HUES48 (cell line): ENCODE measurements around the gene TNIK.
"Not testable (repeated sequence)": the region's sequence is repeated elsewhere in the genome, so short reads cannot be mapped to it uniquely, and the experiment has no call there.

Experiments
- H3K27ac ChIP-seq: one replicate; pipeline ENCODE4 v1.7.0; 2013; ENCODE audit warnings: low read depth, low read length, inconsistent platforms
- H3K27me3 ChIP-seq: 2 replicates; pipeline ENCODE4 v1.6.1; 2013; ENCODE audit warnings: mild to moderate bottlenecking, low read length; ENCODE audit not compliant: control insufficient read depth, insufficient read depth
- H3K36me3 ChIP-seq: 2 replicates; pipeline ENCODE4 v1.6.1; 2013; ENCODE audit warnings: low read length; ENCODE audit not compliant: control insufficient read depth, insufficient read depth
- H3K4me1 ChIP-seq: 2 replicates; pipeline ENCODE4 v1.6.1; 2013; ENCODE audit warnings: mild to moderate bottlenecking, low read length; ENCODE audit not compliant: control insufficient read depth, insufficient read depth
- H3K4me3 ChIP-seq: 2 replicates; pipeline ENCODE4 v1.5.1; 2013; ENCODE audit warnings: mild to moderate bottlenecking, low read depth, low read length
- H3K9ac ChIP-seq: 2 replicates; pipeline ENCODE4 v1.6.1; 2013; ENCODE audit warnings: mild to moderate bottlenecking, low read depth, low read length, moderate library complexity
- H3K9me3 ChIP-seq: 2 replicates; pipeline ENCODE4 v1.6.1; 2013; ENCODE audit warnings: low read length; ENCODE audit not compliant: control insufficient read depth, insufficient read depth

The TNIK gene

GRCh38 chr3:171295484-171296373, 164.5 kb downstream of the TNIK start:
- Histone ChIP-seq H3K27me3 (no peaks in the 10 kb centered on the region), H3K9ac (no peak overlapping the region), H3K36me3 (no peaks in the 10 kb centered on the region)

GRCh38 chr3:171293142-171293782, 166.9 kb downstream of the TNIK start:
- H3K4me1 ChIP-seq = 0 out of 2 replicates have a peak, but pooled peaks cover 3% of the 10 kb centered on the region

More at GRCh38 chr3:171295484-171296373, 164.5 kb downstream of the TNIK start:
- H3K27ac ChIP-seq = no peak overlapping the region
- H3K9me3 ChIP-seq = no peaks in the 10 kb centered on the region
- H3K4me3 ChIP-seq = no peak overlapping the region
- H3K4me1 ChIP-seq = 0 out of 2 replicates have a peak, but pooled peaks cover 3% of the 10 kb centered on the region

GRCh38 chr3:171290680-171291079, 169.5 kb downstream of the TNIK start:
- H3K27me3 ChIP-seq = no peaks in the 10 kb centered on the region
- H3K27ac ChIP-seq = no peak overlapping the region
- H3K9ac ChIP-seq = no peak overlapping the region
- H3K4me3 ChIP-seq = no peak overlapping the region
- H3K9me3 ChIP-seq = no peaks in the 10 kb centered on the region
- no peaks in the 10 kb centered on the region for H3K36me3 ChIP-seq
- H3K4me1 ChIP-seq = 0 out of 2 replicates have a peak, but pooled peaks cover 3% of the 10 kb centered on the region

More at GRCh38 chr3:171293142-171293782, 166.9 kb downstream of the TNIK start:
- Histone ChIP-seq H3K4me3 (no peak overlapping the region), H3K27ac (no peak overlapping the region), H3K36me3 (no peaks in the 10 kb centered on the region), H3K9ac (no peak overlapping the region), H3K27me3 (no peaks in the 10 kb centered on the region), H3K9me3 (no peaks in the 10 kb centered on the region)

- Histone ChIP-seq H3K9me3 (no peaks in the 10 kb centered on the region), H3K4me3 (no peak overlapping the region), H3K36me3 (no peaks in the 10 kb centered on the region), H3K4me1 (peaks cover 6% of the 10 kb centered on the region), H3K27ac (no peak overlapping the region), H3K9ac (no peak overlapping the region), H3K27me3 (no peaks in the 10 kb centered on the region)
Observed at GRCh38 chr3:171289291-171289690, 170.9 kb downstream of the TNIK start.

GRCh38 chr3:171287761-171288160, 172.4 kb downstream of the TNIK start:
- not testable (repeated sequence) for H3K9me3 ChIP-seq, H3K36me3 ChIP-seq, H3K27ac ChIP-seq, H3K27me3 ChIP-seq, H3K4me3 ChIP-seq, H3K9ac ChIP-seq
- peaks cover 16% of the 10 kb centered on the region for H3K4me1 ChIP-seq

GRCh38 chr3:171286580-171287249, 173.5 kb downstream of the TNIK start:
- no peaks in the 10 kb centered on the region for H3K36me3 ChIP-seq
- H3K27me3 ChIP-seq = no peaks in the 10 kb centered on the region
- H3K9ac ChIP-seq = no peak overlapping the region
- peaks cover 16% of the 10 kb centered on the region for H3K4me1 ChIP-seq
- H3K4me3 ChIP-seq = no peak overlapping the region
- no peaks in the 10 kb centered on the region for H3K9me3 ChIP-seq
- no peak overlapping the region for H3K27ac ChIP-seq

- Histone ChIP-seq H3K4me3 (no peak overlapping the region), H3K27ac (no peak overlapping the region), H3K9ac (no peak overlapping the region)
Observed at GRCh38 chr3:171285287-171285686, 174.9 kb downstream of the TNIK start.

GRCh38 chr3:171284308-171285075, 175.7 kb downstream of the TNIK start:
- Histone ChIP-seq H3K9ac (peak overlapping the region; percentile 40; the same call in 1 of the 2 replicates), H3K27ac (peak overlapping the region; percentile 47), H3K9me3 (no peaks in the 10 kb centered on the region), H3K4me1 (peaks cover 16% of the 10 kb centered on the region), H3K27me3 (no peaks in the 10 kb centered on the region), H3K4me3 (no peak overlapping the region), H3K36me3 (no peaks in the 10 kb centered on the region)

More at GRCh38 chr3:171285287-171285686, 174.9 kb downstream of the TNIK start:
- no peaks in the 10 kb centered on the region for H3K36me3 ChIP-seq
- no peaks in the 10 kb centered on the region for H3K9me3 ChIP-seq
- H3K4me1 ChIP-seq = peaks cover 16% of the 10 kb centered on the region
- H3K27me3 ChIP-seq = no peaks in the 10 kb centered on the region

GRCh38 chr3:171283848-171284222, 176.4 kb downstream of the TNIK start:
- peaks cover 16% of the 10 kb centered on the region for H3K4me1 ChIP-seq
- H3K36me3 ChIP-seq = no peaks in the 10 kb centered on the region
- no peak overlapping the region for H3K4me3 ChIP-seq
- peak overlapping the region; percentile 47 for H3K27ac ChIP-seq
- H3K27me3 ChIP-seq = no peaks in the 10 kb centered on the region
- H3K9me3 ChIP-seq = no peaks in the 10 kb centered on the region
- no peak overlapping the region for H3K9ac ChIP-seq

- peaks cover 16% of the 10 kb centered on the region for H3K4me1 ChIP-seq
Observed at GRCh38 chr3:171283183-171283847, 176.9 kb downstream of the TNIK start.

More at GRCh38 chr3:171283183-171283847, 176.9 kb downstream of the TNIK start:
- Histone ChIP-seq H3K27ac (peak overlapping the region; percentile 47), H3K9me3 (no peaks in the 10 kb centered on the region), H3K27me3 (no peaks in the 10 kb centered on the region), H3K36me3 (no peaks in the 10 kb centered on the region), H3K4me3 (no peak overlapping the region), H3K9ac (no peak overlapping the region)
